HG03039 (cell line): ENCODE measurements around the gene MCFD2.
"Not testable (repeated sequence)": the region's sequence is repeated elsewhere in the genome, so short reads cannot be mapped to it uniquely, and the experiment has no call there.

ENCODE experiments used
- ATAC-seq: cut with Tn5 transposase; IDR thresholded peaks from one replicate; pipeline ENCODE4 v1.9.1; 2021; ENCODE audit warnings: mild to moderate bottlenecking, moderate library complexity; ENCODE audit not compliant: unreplicated experiment

The MCFD2 gene

GRCh38 chr2:46904908-46905678 lies 10.5 kb downstream of the MCFD2 start:
- not testable (repeated sequence) for ATAC-seq

DNA sequence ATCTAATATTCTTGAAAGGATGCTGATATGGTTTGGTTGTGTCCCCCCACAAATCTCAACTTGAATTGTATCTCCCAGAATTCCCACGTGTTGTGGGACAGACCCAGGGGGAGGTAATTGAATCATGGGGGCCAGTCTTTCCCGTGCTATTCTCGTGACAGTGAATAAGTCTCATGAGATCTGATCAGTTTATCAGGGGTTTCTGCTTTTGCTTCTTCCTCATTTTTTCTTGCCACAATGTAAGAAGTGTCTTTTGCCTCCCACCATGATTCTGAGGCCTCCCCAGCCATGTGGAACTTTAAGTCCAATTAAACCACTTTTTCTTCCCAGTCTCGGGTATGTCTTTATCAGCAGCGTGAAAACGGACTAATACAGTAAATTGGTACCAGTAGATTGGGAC lies 12.6 kb downstream of the MCFD2 start:
- not testable (repeated sequence) for ATAC-seq

DNA sequence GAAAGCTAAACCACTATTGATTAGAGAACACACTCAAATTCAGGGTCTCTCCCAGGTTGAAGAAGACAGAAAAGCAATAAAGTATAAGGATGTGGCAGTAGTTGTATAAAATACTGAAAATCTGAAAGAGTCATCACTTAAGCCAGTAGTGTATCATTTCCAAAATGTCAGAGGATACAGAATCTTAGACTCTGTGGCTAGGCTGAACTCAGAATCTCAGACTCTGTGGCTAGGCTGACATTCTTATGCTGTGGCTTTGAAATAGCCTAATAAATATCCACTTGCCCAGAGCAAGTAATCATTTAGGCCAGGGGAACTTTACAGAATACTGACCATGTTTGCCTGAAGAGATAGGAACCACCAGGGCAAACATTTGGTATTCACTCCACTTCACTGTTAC lies 13.1 kb downstream of the MCFD2 start:
- no peak for ATAC-seq

- ATAC-seq = no peak
These were observed 14.0 kb downstream of the MCFD2 start for GRCh38 chr2:46901611-46902010.

DNA sequence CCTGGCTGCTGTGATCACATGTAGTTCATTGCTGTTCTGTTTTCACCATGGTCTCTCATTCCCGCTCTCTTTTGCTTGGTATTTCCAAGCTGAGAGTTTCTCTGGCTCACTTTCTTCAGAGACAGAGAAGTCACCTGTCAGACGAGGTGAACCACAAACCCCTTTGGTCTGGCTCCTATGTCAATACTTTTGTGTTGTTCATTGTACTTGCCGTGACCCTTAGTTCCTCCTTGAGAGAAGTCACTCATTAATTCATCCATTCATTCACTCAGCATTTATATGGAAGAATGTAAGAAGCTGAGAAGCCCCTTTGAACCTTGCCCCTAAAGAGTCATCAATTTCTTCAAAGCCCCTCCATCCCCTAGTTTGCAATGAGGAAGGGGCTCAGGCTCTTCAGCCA lies 15.2 kb downstream of the MCFD2 start:
- ATAC-seq = no peak

GRCh38 chr2:46899053-46899452 lies 16.6 kb downstream of the MCFD2 start:
- ATAC-seq = no peak

- no peak for ATAC-seq
These were observed 17.6 kb downstream of the MCFD2 start for GRCh38 chr2:46898024-46898423.

GRCh38 chr2:46893269-46893939 lies 22.2 kb downstream of the MCFD2 start:
- ATAC-seq = no peak

GRCh38 chr2:46891956-46892553 lies 23.6 kb downstream of the MCFD2 start:
- no peak for ATAC-seq

GRCh38 chr2:46888421-46888952 lies 27.1 kb downstream of the MCFD2 start:
- no peak for ATAC-seq

GRCh38 chr2:46887028-46887885 lies 28.3 kb downstream of the MCFD2 start:
- no peak for ATAC-seq

DNA sequence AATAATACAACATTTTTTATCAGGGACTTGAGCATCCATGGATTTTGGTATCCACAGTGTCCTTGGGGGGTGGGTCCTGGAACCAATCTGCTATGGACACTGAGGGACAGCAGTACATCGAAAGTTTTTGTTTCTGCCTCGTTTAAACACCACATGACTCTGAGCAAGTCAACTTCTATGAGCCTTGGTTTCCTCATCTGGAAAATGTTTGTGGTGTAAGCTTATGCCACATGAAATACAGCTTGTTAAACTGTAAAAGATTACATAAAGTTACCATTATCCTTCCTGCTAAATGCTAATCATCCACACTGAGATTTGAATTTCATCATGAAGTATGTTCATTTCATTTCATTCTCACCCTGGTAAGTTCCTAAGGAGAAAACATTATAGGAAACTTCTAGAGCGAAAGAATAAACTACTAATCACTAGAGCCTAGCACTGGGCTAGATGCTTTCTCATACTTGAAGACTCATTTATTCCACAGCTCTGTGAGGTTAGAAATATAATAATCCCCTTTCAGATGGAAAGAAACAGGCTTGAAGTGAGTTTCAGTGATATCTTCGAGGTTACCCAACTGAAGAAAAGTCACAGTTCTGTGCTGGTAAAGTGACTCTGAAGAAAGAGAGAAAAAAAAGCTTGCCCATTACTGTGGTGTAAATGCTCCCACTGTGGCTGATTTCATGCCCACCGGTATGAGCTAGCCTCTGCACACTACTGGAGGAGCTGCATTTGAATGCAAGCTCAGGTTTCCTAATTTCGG lies 29.2 kb downstream of the MCFD2 start:
- no peak for ATAC-seq

- no peak for ATAC-seq
These were observed 30.2 kb downstream of the MCFD2 start for GRCh38 chr2:46885376-46885775.

- no peak for ATAC-seq
These were observed 36.1 kb downstream of the MCFD2 start for GRCh38 chr2:46879511-46879910.

GRCh38 chr2:46878886-46879285 lies 36.7 kb downstream of the MCFD2 start:
- ATAC-seq = no peak

DNA sequence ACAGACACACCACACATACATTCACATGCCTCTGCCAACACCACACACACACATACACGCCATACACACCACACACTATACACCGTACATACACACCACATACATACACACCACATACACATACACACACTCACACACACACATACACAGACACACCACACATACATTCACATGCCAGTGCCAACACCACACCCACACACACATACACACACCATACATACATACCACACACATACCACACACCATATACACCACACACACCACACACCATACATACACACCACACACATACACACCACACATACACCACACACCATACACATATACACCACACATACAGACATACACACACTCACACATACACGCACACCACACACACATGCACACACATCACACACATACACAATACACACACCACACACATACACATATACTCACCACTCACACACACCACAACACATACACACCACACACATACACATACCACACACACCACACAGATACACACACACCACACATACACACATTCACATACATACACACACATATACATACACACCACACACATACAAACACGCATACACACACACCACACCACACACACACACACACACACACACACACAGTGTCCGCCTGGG lies 37.2 kb downstream of the MCFD2 start:
- no peak for ATAC-seq

- no peak for ATAC-seq
These were observed 37.9 kb downstream of the MCFD2 start for GRCh38 chr2:46877619-46878113.

GRCh38 chr2:46876741-46877384 lies 38.7 kb downstream of the MCFD2 start:
- ATAC-seq = no peak
